ENCODE data around the gene MROH9. TPM values are rescaled to one million over a fixed set of nuclear protein-coding genes. Genes with fewer than 3 reads are reported as not detected.

MROH9 gene
- total and polyA plus RNA-seq, 2 experiments from 2014 or later, result 0.06 TPM; not detected in 1

DNA sequence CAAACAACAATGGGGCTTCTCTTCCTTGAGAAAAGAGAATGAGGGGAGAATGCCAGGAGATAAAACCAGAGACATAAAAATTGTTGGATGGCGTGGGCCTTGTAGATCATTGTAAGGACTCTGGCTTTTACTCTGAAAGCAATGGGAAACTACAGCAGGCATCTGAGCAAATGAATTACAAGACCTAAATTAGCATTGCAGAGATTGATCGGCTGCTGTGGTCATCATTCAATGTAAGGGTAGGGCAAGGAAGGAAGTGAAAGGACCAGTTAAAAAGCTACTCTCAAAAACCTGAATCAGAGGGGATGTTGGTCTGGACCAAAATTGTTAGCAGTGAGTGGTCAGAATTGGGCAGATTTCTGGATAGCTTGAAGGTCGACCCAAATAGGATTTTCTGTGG is 176.8 kb downstream of the MROH9 start (continued):
- TF ChIP-seq, protein P1, sequence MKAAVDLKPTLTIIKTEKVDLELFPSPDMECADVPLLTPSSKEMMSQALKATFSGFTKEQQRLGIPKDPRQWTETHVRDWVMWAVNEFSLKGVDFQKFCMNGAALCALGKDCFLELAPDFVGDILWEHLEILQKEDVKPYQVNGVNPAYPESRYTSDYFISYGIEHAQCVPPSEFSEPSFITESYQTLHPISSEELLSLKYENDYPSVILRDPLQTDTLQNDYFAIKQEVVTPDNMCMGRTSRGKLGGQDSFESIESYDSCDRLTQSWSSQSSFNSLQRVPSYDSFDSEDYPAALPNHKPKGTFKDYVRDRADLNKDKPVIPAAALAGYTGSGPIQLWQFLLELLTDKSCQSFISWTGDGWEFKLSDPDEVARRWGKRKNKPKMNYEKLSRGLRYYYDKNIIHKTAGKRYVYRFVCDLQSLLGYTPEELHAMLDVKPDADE (IDR thresholded peaks at IDR 0.05), result no peak
- TF ChIP-seq EZH2phosphoT487 (IDR thresholded peaks at IDR 0.05; ENCODE audit: unreplicated experiment) (no peak), EZH2 (IDR thresholded peaks at IDR 0.05; ENCODE audit: low read depth, unreplicated experiment) (no peak), ZNF331 (CRISPR knock-in tag; IDR thresholded peaks at IDR 0.05; ENCODE audit: low read depth) (no peak), STAT1 (IDR thresholded peaks at IDR 0.05; ENCODE audit: unreplicated experiment) (no peak), POLR2AphosphoS5 (IDR thresholded peaks at IDR 0.05; ENCODE audit: low read depth) (no peak), ZNF114 (CRISPR knock-in tag; IDR thresholded peaks at IDR 0.05) (no peak)
- TF ChIP-seq, protein P2, sequence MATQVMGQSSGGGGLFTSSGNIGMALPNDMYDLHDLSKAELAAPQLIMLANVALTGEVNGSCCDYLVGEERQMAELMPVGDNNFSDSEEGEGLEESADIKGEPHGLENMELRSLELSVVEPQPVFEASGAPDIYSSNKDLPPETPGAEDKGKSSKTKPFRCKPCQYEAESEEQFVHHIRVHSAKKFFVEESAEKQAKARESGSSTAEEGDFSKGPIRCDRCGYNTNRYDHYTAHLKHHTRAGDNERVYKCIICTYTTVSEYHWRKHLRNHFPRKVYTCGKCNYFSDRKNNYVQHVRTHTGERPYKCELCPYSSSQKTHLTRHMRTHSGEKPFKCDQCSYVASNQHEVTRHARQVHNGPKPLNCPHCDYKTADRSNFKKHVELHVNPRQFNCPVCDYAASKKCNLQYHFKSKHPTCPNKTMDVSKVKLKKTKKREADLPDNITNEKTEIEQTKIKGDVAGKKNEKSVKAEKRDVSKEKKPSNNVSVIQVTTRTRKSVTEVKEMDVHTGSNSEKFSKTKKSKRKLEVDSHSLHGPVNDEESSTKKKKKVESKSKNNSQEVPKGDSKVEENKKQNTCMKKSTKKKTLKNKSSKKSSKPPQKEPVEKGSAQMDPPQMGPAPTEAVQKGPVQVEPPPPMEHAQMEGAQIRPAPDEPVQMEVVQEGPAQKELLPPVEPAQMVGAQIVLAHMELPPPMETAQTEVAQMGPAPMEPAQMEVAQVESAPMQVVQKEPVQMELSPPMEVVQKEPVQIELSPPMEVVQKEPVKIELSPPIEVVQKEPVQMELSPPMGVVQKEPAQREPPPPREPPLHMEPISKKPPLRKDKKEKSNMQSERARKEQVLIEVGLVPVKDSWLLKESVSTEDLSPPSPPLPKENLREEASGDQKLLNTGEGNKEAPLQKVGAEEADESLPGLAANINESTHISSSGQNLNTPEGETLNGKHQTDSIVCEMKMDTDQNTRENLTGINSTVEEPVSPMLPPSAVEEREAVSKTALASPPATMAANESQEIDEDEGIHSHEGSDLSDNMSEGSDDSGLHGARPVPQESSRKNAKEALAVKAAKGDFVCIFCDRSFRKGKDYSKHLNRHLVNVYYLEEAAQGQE (IDR thresholded peaks at IDR 0.05; ENCODE audit: unreplicated experiment), result no peak

DNA sequence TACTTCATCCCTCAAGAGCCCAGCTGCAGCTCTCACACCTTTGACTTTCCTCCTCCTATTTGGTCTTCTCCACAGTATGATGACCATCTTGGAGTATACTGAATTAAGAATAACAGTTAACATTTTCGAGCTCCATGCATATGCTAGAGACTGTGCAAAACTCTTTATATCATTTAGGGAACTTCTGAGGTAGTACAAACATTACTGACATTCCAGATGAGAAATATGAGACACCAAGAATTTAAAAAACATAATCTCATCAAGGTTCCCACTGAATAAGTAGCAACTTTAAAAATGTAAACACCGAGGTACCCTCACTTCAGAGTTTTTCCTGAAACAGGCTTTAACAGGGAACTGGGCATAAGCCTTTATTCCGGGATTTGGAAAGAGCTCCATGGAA is 178.0 kb downstream of the MROH9 start:
- no peak overlapping the region for H3K27ac Mint-ChIP-seq
- no peak overlapping the region for H3K27ac ChIP-seq (ENCODE audit: low read depth)
- no peaks in the 10 kb centered on the region for H3K9me3 Mint-ChIP-seq
- no peaks in the 10 kb centered on the region for H3K36me3 ChIP-seq (ENCODE audit: insufficient read depth)
- H3K4me1 Mint-ChIP-seq, result peaks cover 12% of the 10 kb centered on the region
- no peaks in the 10 kb centered on the region for H3F3A ChIP-seq (replicated peaks; ENCODE audit: low read depth)
- H3K79me2 ChIP-seq (replicated peaks; ENCODE audit: insufficient read depth), result no peaks in the 10 kb centered on the region
- no peaks in the 10 kb centered on the region for H3K36me3 Mint-ChIP-seq (ENCODE audit: low read depth)
- no peaks in the 10 kb centered on the region for H4K20me1 ChIP-seq (replicated peaks; ENCODE audit: insufficient read depth)
- H3K27me3 ChIP-seq (ENCODE audit: insufficient read depth), result no peaks in the 10 kb centered on the region
- peaks cover 16% of the 10 kb centered on the region for H3K9me2 ChIP-seq (ENCODE audit: insufficient read depth)
- no peak for DNase-seq (ENCODE audit: low spot score)
- H3K4me2 ChIP-seq, result no peak overlapping the region
- no peaks in the 10 kb centered on the region for H3K27me3 Mint-ChIP-seq (ENCODE audit: insufficient read depth, low read depth, poor library complexity)
- H2AFZ ChIP-seq, result no peak overlapping the region
- ATAC-seq, result no peak
- no peak overlapping the region for H3K4me3 Mint-ChIP-seq
- H3K4me3 ChIP-seq, result no peak overlapping the region
- H3K4me1 ChIP-seq (ENCODE audit: insufficient read depth), result peaks cover 11% of the 10 kb centered on the region; the same call in 1 of the 2 replicates
- no peak for TF ChIP-seq EZH2phosphoT487 (IDR thresholded peaks at IDR 0.05; ENCODE audit: unreplicated experiment)
- TF ChIP-seq, protein P3, sequence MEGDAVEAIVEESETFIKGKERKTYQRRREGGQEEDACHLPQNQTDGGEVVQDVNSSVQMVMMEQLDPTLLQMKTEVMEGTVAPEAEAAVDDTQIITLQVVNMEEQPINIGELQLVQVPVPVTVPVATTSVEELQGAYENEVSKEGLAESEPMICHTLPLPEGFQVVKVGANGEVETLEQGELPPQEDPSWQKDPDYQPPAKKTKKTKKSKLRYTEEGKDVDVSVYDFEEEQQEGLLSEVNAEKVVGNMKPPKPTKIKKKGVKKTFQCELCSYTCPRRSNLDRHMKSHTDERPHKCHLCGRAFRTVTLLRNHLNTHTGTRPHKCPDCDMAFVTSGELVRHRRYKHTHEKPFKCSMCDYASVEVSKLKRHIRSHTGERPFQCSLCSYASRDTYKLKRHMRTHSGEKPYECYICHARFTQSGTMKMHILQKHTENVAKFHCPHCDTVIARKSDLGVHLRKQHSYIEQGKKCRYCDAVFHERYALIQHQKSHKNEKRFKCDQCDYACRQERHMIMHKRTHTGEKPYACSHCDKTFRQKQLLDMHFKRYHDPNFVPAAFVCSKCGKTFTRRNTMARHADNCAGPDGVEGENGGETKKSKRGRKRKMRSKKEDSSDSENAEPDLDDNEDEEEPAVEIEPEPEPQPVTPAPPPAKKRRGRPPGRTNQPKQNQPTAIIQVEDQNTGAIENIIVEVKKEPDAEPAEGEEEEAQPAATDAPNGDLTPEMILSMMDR (conservative IDR thresholded peaks at IDR 0.05; ENCODE audit: low read depth in 2 of 2), result no peak
- TF ChIP-seq, protein P4, sequence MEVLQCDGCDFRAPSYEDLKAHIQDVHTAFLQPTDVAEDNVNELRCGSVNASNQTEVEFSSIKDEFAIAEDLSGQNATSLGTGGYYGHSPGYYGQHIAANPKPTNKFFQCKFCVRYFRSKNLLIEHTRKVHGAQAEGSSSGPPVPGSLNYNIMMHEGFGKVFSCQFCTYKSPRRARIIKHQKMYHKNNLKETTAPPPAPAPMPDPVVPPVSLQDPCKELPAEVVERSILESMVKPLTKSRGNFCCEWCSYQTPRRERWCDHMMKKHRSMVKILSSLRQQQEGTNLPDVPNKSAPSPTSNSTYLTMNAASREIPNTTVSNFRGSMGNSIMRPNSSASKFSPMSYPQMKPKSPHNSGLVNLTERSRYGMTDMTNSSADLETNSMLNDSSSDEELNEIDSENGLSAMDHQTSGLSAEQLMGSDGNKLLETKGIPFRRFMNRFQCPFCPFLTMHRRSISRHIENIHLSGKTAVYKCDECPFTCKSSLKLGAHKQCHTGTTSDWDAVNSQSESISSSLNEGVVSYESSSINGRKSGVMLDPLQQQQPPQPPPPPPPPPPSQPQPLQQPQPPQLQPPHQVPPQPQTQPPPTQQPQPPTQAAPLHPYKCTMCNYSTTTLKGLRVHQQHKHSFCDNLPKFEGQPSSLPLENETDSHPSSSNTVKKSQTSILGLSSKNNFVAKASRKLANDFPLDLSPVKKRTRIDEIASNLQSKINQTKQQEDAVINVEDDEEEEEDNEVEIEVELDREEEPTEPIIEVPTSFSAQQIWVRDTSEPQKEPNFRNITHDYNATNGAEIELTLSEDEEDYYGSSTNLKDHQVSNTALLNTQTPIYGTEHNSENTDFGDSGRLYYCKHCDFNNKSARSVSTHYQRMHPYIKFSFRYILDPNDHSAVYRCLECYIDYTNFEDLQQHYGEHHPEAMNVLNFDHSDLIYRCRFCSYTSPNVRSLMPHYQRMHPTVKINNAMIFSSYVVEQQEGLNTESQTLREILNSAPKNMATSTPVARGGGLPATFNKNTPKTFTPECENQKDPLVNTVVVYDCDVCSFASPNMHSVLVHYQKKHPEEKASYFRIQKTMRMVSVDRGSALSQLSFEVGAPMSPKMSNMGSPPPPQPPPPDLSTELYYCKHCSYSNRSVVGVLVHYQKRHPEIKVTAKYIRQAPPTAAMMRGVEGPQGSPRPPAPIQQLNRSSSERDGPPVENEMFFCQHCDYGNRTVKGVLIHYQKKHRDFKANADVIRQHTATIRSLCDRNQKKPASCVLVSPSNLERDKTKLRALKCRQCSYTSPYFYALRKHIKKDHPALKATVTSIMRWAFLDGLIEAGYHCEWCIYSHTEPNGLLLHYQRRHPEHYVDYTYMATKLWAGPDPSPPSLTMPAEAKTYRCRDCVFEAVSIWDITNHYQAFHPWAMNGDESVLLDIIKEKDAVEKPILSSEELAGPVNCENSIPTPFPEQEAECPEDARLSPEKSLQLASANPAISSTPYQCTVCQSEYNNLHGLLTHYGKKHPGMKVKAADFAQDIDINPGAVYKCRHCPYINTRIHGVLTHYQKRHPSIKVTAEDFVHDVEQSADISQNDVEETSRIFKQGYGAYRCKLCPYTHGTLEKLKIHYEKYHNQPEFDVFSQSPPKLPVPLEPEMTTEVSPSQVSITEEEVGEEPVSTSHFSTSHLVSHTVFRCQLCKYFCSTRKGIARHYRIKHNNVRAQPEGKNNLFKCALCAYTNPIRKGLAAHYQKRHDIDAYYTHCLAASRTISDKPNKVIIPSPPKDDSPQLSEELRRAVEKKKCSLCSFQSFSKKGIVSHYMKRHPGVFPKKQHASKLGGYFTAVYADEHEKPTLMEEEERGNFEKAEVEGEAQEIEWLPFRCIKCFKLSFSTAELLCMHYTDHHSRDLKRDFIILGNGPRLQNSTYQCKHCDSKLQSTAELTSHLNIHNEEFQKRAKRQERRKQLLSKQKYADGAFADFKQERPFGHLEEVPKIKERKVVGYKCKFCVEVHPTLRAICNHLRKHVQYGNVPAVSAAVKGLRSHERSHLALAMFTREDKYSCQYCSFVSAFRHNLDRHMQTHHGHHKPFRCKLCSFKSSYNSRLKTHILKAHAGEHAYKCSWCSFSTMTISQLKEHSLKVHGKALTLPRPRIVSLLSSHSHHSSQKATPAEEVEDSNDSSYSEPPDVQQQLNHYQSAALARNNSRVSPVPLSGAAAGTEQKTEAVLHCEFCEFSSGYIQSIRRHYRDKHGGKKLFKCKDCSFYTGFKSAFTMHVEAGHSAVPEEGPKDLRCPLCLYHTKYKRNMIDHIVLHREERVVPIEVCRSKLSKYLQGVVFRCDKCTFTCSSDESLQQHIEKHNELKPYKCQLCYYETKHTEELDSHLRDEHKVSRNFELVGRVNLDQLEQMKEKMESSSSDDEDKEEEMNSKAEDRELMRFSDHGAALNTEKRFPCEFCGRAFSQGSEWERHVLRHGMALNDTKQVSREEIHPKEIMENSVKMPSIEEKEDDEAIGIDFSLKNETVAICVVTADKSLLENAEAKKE (CRISPR knock-in tag; IDR thresholded peaks at IDR 0.05), result no peak
- no peak for TF ChIP-seq STAT1 (IDR thresholded peaks at IDR 0.05; ENCODE audit: unreplicated experiment)
- no peak for TF ChIP-seq POLR2AphosphoS5 (IDR thresholded peaks at IDR 0.05; ENCODE audit: low read depth)
- TF ChIP-seq, protein P1 (IDR thresholded peaks at IDR 0.05), result no peak
- TF ChIP-seq JUNB (IDR thresholded peaks at IDR 0.05; ENCODE audit: unreplicated experiment), result no peak
- TF ChIP-seq EZH2 (IDR thresholded peaks at IDR 0.05; ENCODE audit: low read depth, unreplicated experiment), result no peak
- no peak for TF ChIP-seq ZNF114 (CRISPR knock-in tag; IDR thresholded peaks at IDR 0.05)

Measured in GM23338 (cell line).